K562 (cell line): ENCODE measurements around the gene LPIN1. TPM values are rescaled to one million over a fixed set of nuclear protein-coding genes. Genes with fewer than 3 reads are reported as not detected.

Experiments
- ATAC-seq: fragments of 200-7000 bp; cut with Tn5 transposase; 3 replicates; pipeline ENCODE4 v1.9.1; 2020; ENCODE audit warnings: moderate library complexity
- BruUV-seq: library from RNA; stranded (reverse); fragments of 400-500 nt; replicated peaks from 2 replicates; lab custom pipeline; 2021; lab: Mats Ljungman, UMichigan
- CTCF ChIA-PET: fragments of 300-600 bp; formaldehyde crosslinking; extraction: SDS; loops from one replicate; lab custom pipeline; 2021; ENCODE audit warnings: low intra/inter-chr PET ratio; lab: Yijun Ruan, JAX
- POLR2A ChIA-PET: fragments of 300-600, 350-650 bp; sonication (Branson Sonifier 250); formaldehyde crosslinking; extraction: SDS; loops from one replicate; lab custom pipeline; 2021; ENCODE audit warnings: antibody characterized with exemption, inconsistent platforms; lab: Yijun Ruan, JAX
- DNase-seq, 4 experiments: peaks; one replicate each; pipeline versions ENCODE4 v3.0.0 to v3.0.0-alpha.2; 2011 to 2018; ENCODE audit warnings: low spot score in 3 of 4, mixed read lengths in 3 of 4; ENCODE audit errors: extremely low read depth in 1 of 4
- FAIRE-seq: peaks from 2 replicates; lab custom pipeline; 2011; peaks lifted over from hg19 to GRCh38; lab: Jason Lieb, UNC
- H2AFZ ChIP-seq: 2 replicates; pipeline ENCODE4 v1.6.0; 2011; ENCODE audit warnings: low read depth, low read length, control low read depth, inconsistent platforms
- H3K27ac ChIP-seq: fragments of 200-600 bp; 3 replicates; pipeline ENCODE4 v1.8.0; 2011; ENCODE audit warnings: low read depth, mild to moderate bottlenecking, control low read depth, inconsistent platforms, low read length, moderate library complexity, mixed read lengths; ENCODE audit errors: extremely low read depth
- H3K27me3 ChIP-seq, 2 experiments: fragments of 300-600 bp in 1 of 2; 2 replicates in 1 of 2; 3 replicates in 1 of 2; pipeline versions ENCODE4 v1.6.0 to v1.8.0; 2011; ENCODE audit warnings: inconsistent platforms in 2 of 2, low read length in 2 of 2, mild to moderate bottlenecking in 1 of 2, mixed read lengths in 1 of 2, moderate library complexity in 1 of 2; ENCODE audit not compliant: control insufficient read depth in 2 of 2, insufficient read depth in 2 of 2
- H3K36me3 ChIP-seq: fragments of 300-600 bp; 3 replicates; pipeline ENCODE4 v1.8.0; 2011; ENCODE audit warnings: mild to moderate bottlenecking, low read length, inconsistent platforms; ENCODE audit not compliant: control insufficient read depth, insufficient read depth
- H3K4me1 ChIP-seq, 2 experiments: fragments of 200-600 bp in 1 of 2; replicated peaks in 1 of 2; 2 replicates in 1 of 2; 3 replicates in 1 of 2; pipeline versions ENCODE4 v1.5.1 to v1.8.0; 2011; ENCODE audit warnings: inconsistent platforms in 2 of 2, low read length in 2 of 2, mild to moderate bottlenecking in 1 of 2, mixed read lengths in 1 of 2, moderate library complexity in 1 of 2; ENCODE audit not compliant: control insufficient read depth in 2 of 2, insufficient read depth in 2 of 2
- H3K4me2 ChIP-seq: 2 replicates; pipeline ENCODE4 v1.6.1; 2011; ENCODE audit warnings: low read length, control low read depth, inconsistent platforms, mixed read lengths; ENCODE audit not compliant: insufficient read depth
- H3K4me3 ChIP-seq: fragments of 200-600 bp; sonication (generic), shearing (Covaris generic); 2 replicates; pipeline ENCODE4 v1.5.1; 2016; ENCODE audit warnings: control low read depth, inconsistent platforms
- H3K79me2 ChIP-seq: fragments of 200-600 bp; 3 replicates; pipeline ENCODE4 v1.8.0; 2011; ENCODE audit warnings: low read length, inconsistent platforms; ENCODE audit not compliant: control insufficient read depth, insufficient read depth
- H3K9ac ChIP-seq, 2 experiments: 2 replicates each; pipeline versions ENCODE4 v1.6.0 to v1.6.1; 2011; ENCODE audit warnings: low read depth in 2 of 2, low read length in 2 of 2, control low read depth in 1 of 2, inconsistent platforms in 1 of 2, mild to moderate bottlenecking in 1 of 2, mixed read lengths in 1 of 2; ENCODE audit not compliant: insufficient read depth in 1 of 2
- H3K9me1 ChIP-seq: one replicate; pipeline ENCODE4 v1.6.0; 2011; ENCODE audit warnings: inconsistent platforms, mild to moderate bottlenecking, low read length, moderate library complexity; ENCODE audit not compliant: control insufficient read depth, insufficient read depth
- H3K9me3 ChIP-seq: replicated peaks from 2 replicates; pipeline ENCODE4 v1.5.1; 2011; ENCODE audit warnings: low read depth, low read length, inconsistent platforms; ENCODE audit not compliant: control insufficient read depth, insufficient read depth
- H4K20me1 ChIP-seq: replicated peaks from 2 replicates; pipeline ENCODE4 v1.6.1; 2011; ENCODE audit warnings: low read length, inconsistent platforms, mixed read lengths; ENCODE audit not compliant: control insufficient read depth, insufficient read depth
- BCOR ChIP-seq: fragments of 450-650 bp; IDR thresholded peaks from 2 replicates; pipeline ENCODE4 v1.6.1; 2016
- CEBPB ChIP-seq: fragments of 450-650 bp; IDR thresholded peaks from 2 replicates; pipeline ENCODE4 v1.6.1; 2016; ENCODE audit warnings: missing genetic modification characterization, missing compliant biosample characterization
- E2F6 ChIP-seq, 2 experiments: IDR thresholded peaks; 2 replicates each; pipeline ENCODE4 v1.6.1; 2011; ENCODE audit warnings: borderline replicate concordance in 1 of 2, control low read depth in 1 of 2, low read depth in 1 of 2, low read length in 1 of 2, mild to moderate bottlenecking in 1 of 2, mixed read lengths in 1 of 2, moderate library complexity in 1 of 2; ENCODE audit not compliant: insufficient read depth in 1 of 2, insufficient read length in 1 of 2, poor library complexity in 1 of 2, severe bottlenecking in 1 of 2; ENCODE audit errors: extremely low read depth in 1 of 2
- HDGF ChIP-seq: fragments of 450-650 bp; IDR thresholded peaks from 2 replicates; pipeline ENCODE4 v1.6.1; 2016
- HMG20A ChIP-seq: fragments of 450-650 bp; formaldehyde crosslinking; conservative IDR thresholded peaks from 2 replicates; pipeline ENCODE4 v1.4.0; 2020; ENCODE audit warnings: mild to moderate bottlenecking, mixed read lengths
- MBD1 ChIP-seq: fragments of 250-450 bp; sonication (Bioruptor Pico); IDR thresholded peaks from 2 replicates; pipeline ENCODE4 v1.8.0; 2022; ENCODE audit warnings: inconsistent platforms
- MCM5 ChIP-seq: fragments of 450-650 bp; IDR thresholded peaks from 2 replicates; pipeline ENCODE4 v1.6.1; 2016; ENCODE audit warnings: low read depth
- MEF2A ChIP-seq: IDR thresholded peaks from 2 replicates; pipeline ENCODE4 v1.6.1; 2011; ENCODE audit warnings: low read depth, mild to moderate bottlenecking, low read length, moderate library complexity; ENCODE audit not compliant: control insufficient read depth
- POLR2AphosphoS5 ChIP-seq: IDR thresholded peaks from 2 replicates; pipeline ENCODE4 v1.6.1; 2011; ENCODE audit warnings: mild to moderate bottlenecking, low read depth, low read length, moderate library complexity; ENCODE audit not compliant: control insufficient read depth, insufficient read depth
- RERE ChIP-seq: sonication (generic); formaldehyde crosslinking; IDR thresholded peaks from 2 replicates; pipeline ENCODE4 v1.8.0; 2023; ENCODE audit warnings: missing genetic modification reagents, mild to moderate bottlenecking, borderline replicate concordance
- RFX1 ChIP-seq: fragments of 450-650 bp; IDR thresholded peaks from 2 replicates; pipeline ENCODE4 v1.6.1; 2016; ENCODE audit warnings: mild to moderate bottlenecking, moderate library complexity
- ZNF511 ChIP-seq: sonication (generic); formaldehyde crosslinking; IDR thresholded peaks from 2 replicates; pipeline ENCODE4 v1.8.0; 2022; ENCODE audit warnings: mild to moderate bottlenecking, missing genetic modification reagents
- ZNF696 ChIP-seq: fragments of 250-450 bp; sonication (Bioruptor Pico); conservative IDR thresholded peaks from 2 replicates; pipeline ENCODE4 v1.4.0; 2020; ENCODE audit warnings: mild to moderate bottlenecking, moderate library complexity
- ZNF780A ChIP-seq: fragments of 250-450 bp; sonication (Bioruptor Pico); IDR thresholded peaks from 2 replicates; pipeline ENCODE4 v1.5.0; 2021; ENCODE audit warnings: mild to moderate bottlenecking
- WGBS: fragments of 100-300 bp; shearing (Covaris generic); methylation state at CpG from one replicate; pipeline ENCODE4 v1.1.6; 2016; ENCODE audit warnings: low coverage, mixed read lengths; ENCODE audit not compliant: insufficient coverage; ENCODE audit errors: missing lambda C conversion rate; 5-methylcytosine and 5-hydroxymethylcytosine counted together
- in situ Hi-C: fragments of 300-500 bp; cut with MboI; formaldehyde crosslinking; loops from 4 replicates; pipeline ENCODE4 v1.15.0; 2018; ENCODE audit warnings: inconsistent platforms, mixed read lengths
- intact Hi-C: fragments of 100-400 bp; cut with micrococcal nuclease; formaldehyde crosslinking; loops from 2 replicates; pipeline ENCODE4 v1.14.2; 2022
- polyA plus RNA-seq, 8 experiments: library from polyadenylated mRNA; depleted of rRNA in 4 of 8; stranded (reverse) in 5 of 8; unstranded in 3 of 8; fragments of >200 nt; fragmentation: Nextera tagmentation in 2 of 8; fragmentation: Illumina TruSeq in 1 of 8; extraction: Ambion mirVana in 2 of 8; extraction: Trizol in 1 of 8; gene quantifications; 2 replicates each; pipeline versions ENCODE4 v1.2.1 to v1.2.3, GENCODE V29; 2011 to 2014; ENCODE audit warnings: inconsistent platforms in 1 of 8, missing spikeins in 1 of 8
- total RNA-seq, 7 experiments: library from RNA; depleted of rRNA in 6 of 7; stranded (reverse); fragments of >200 nt in 6 of 7; fragmentation: Illumina TruSeq in 2 of 7; extraction: Trizol in 2 of 7; gene quantifications; 2 replicates each; pipeline versions ENCODE4 v1.2.1 to v1.2.3, GENCODE V29; 2011 to 2021; ENCODE audit warnings: low replicate concordance in 1 of 7

LPIN1 gene
- total and polyA plus RNA-seq, 9 of the 15 experiments (the other 6 are each of a cell fraction or from before 2014, with no cell fraction given), result 9.2 to 84.0 (median 27.8) TPM

GRCh38 chr2:11769516-11769915 lies 23.1 kb downstream of the LPIN1 start:
- Histone ChIP-seq H3K79me2 (peaks cover 9% of the 10 kb centered on the region; the same call in 2 of the 3 replicates), H2AFZ (no peak overlapping the region), H3K4me1 (peaks cover 13 to 14% of the 10 kb centered on the region in 2 experiments), H4K20me1 (peaks cover 4% of the 10 kb centered on the region), H3K9me3 (no peaks in the 10 kb centered on the region), H3K4me3 (no peak overlapping the region), H3K36me3 (peaks cover 95% of the 10 kb centered on the region), H3K27me3 (no peaks in the 10 kb centered on the region), H3K4me2 (no peak overlapping the region), H3K9me1 (no peaks in the 10 kb centered on the region), H3K27ac (no peak overlapping the region), H3K9ac (no peak overlapping the region)
- POLR2A ChIA-PET, result interaction anchor here (0.6 to 1.0 kb wide), 2 partner anchors 16 to 105 kb away, joined by 3 to 4 read pairs; no protein-coding TSS in a partner anchor
- 67% methylated on average over 3 of the region's 3 CpGs for WGBS
- in situ Hi-C loops, result no loop called here
- ATAC-seq (no peak), FAIRE-seq (no peak), DNase-seq (no peak)
- CTCF ChIA-PET, result interaction anchor here (0.9 kb wide), 1 partner anchor 10 kb away, joined by 3 read pairs; no protein-coding TSS in a partner anchor
- no TSS peak for BruUV-seq
- intact Hi-C loops, result no loop called here
- no peak for TF ChIP-seq MCM5
- TF ChIP-seq HMG20A, result no peak
- no peak for TF ChIP-seq ZNF696 (CRISPR knock-in tag)
- TF ChIP-seq MBD1 (CRISPR knock-in tag), result no peak
- TF ChIP-seq RERE (CRISPR knock-in tag), result no peak
- no peak for TF ChIP-seq RFX1
- TF ChIP-seq POLR2AphosphoS5, result no peak
- TF ChIP-seq BCOR, result no peak
- no peak for TF ChIP-seq CEBPB (tag)
- TF ChIP-seq E2F6 (IDR thresholded peaks at IDR 0.05; ENCODE audit: borderline replicate concordance in 1 of 2, extremely low read depth in 1 of 2, insufficient read depth in 1 of 2, insufficient read length in 1 of 2, low read depth in 1 of 2, low read length in 1 of 2, poor library complexity in 1 of 2, severe bottlenecking in 1 of 2), result no peak
- TF ChIP-seq MEF2A, result no peak
- no peak for TF ChIP-seq ZNF780A
- TF ChIP-seq HDGF, result no peak
- no peak for TF ChIP-seq ZNF511 (CRISPR knock-in tag)
